Ishikawa (cell line): ENCODE data around the gene PAX2.
A peak's percentile ranks its signal among the peaks of the same experiment; 100 is the strongest.

Experiments used
- CREB1 ChIP-seq: IDR thresholded peaks from 2 replicates; pipeline ENCODE4 v1.6.1; 2012; ENCODE audit warnings: low read depth
- EGR1 ChIP-seq: IDR thresholded peaks from 2 replicates; pipeline ENCODE4 v1.6.1; 2012
- NFIC ChIP-seq: IDR thresholded peaks from 2 replicates; pipeline ENCODE4 v1.6.1; 2012
- TF ChIP-seq, protein P1 (sequence below): IDR thresholded peaks from 2 replicates; pipeline ENCODE4 v1.6.1; 2012

DNA sequence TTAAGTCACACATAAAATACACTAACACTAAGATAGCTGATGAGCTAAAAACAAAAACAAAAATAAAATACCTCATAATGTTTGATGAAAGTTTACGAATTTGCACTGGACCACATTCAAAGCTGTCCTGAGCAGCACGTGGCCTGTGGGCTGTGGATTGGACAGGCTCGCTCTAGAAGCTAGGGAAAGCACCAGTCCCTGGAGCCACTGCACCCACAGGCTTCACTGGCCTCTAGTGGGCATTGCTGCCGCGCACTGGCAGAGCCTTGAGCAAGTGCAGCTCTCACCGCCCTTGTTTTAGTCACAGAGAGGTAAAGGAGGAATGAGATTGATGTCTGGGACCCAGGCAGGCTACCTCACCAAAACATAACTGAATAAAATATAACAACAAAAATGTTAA, 67.6 kb downstream of the PAX2 start:
- TF ChIP-seq EGR1 (no peak), NFIC (no peak), CREB1 (no peak)
- TF ChIP-seq, protein P1, sequence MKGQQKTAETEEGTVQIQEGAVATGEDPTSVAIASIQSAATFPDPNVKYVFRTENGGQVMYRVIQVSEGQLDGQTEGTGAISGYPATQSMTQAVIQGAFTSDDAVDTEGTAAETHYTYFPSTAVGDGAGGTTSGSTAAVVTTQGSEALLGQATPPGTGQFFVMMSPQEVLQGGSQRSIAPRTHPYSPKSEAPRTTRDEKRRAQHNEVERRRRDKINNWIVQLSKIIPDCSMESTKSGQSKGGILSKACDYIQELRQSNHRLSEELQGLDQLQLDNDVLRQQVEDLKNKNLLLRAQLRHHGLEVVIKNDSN = 0 out of 2 replicates have a peak, but pooled peaks have one; percentile 16
